Neural cell (in vitro differentiated cells): ENCODE measurements around the gene DNAJC18. TPM values are rescaled to one million over a fixed set of nuclear protein-coding genes. Genes with fewer than 3 reads are reported as not detected.

Source experiments
- H2AFZ ChIP-seq: fragments of 200-600, 300-800 bp; sonication (generic), shearing (Covaris generic); 2 replicates; pipeline ENCODE4 v1.6.0; 2014; ENCODE audit warnings: low read depth, mild to moderate bottlenecking, antibody characterized with exemption, low read length, moderate library complexity
- H3F3A ChIP-seq: fragments of 200-600 bp; shearing (Covaris generic); 2 replicates; pipeline ENCODE4 v1.6.1; 2016; ENCODE audit warnings: mild to moderate bottlenecking, moderate library complexity, mixed read lengths, antibody characterized with exemption, low read length; ENCODE audit not compliant: insufficient read depth, poor library complexity, severe bottlenecking
- H3K27ac ChIP-seq: fragments of 200-600, 300-800 bp; sonication (generic), shearing (Covaris generic); 2 replicates; pipeline ENCODE4 v1.5.1; 2014; ENCODE audit warnings: mild to moderate bottlenecking, low read length, moderate library complexity
- H3K27me3 ChIP-seq: fragments of 300-800, 200-600 bp; sonication (generic), shearing (Covaris generic); 2 replicates; pipeline ENCODE4 v1.6.0; 2014; ENCODE audit warnings: mild to moderate bottlenecking, low read depth, low read length, moderate library complexity; ENCODE audit not compliant: insufficient read depth
- H3K36me3 ChIP-seq: fragments of 300-800, 200-600 bp; sonication (generic), shearing (Covaris generic); 2 replicates; pipeline ENCODE4 v1.5.1; 2014; ENCODE audit warnings: mild to moderate bottlenecking, antibody characterized with exemption, low read length, moderate library complexity; ENCODE audit not compliant: insufficient read depth
- H3K4me2 ChIP-seq: fragments of 300-800, 200-600 bp; sonication (generic), shearing (Covaris generic); 2 replicates; pipeline ENCODE4 v1.6.0; 2014; ENCODE audit warnings: mild to moderate bottlenecking, low read length
- H3K4me3 ChIP-seq: fragments of 300-800, 200-600 bp; sonication (generic), shearing (Covaris generic); 2 replicates; pipeline ENCODE4 v1.5.1; 2014; ENCODE audit warnings: mild to moderate bottlenecking, low read length, moderate library complexity
- H3K79me2 ChIP-seq: fragments of 200-600 bp; shearing (Covaris generic); replicated peaks from 2 replicates; pipeline ENCODE4 v1.6.0; 2014; ENCODE audit warnings: mild to moderate bottlenecking, low read length, moderate library complexity; ENCODE audit not compliant: insufficient read depth
- H3K9ac ChIP-seq: fragments of 300-800, 200-600 bp; sonication (generic), shearing (Covaris generic); 2 replicates; pipeline ENCODE4 v1.6.1; 2016; ENCODE audit warnings: mild to moderate bottlenecking, low read length, mixed read lengths
- H3K9me2 ChIP-seq: fragments of 200-600 bp; shearing (Covaris generic); 2 replicates; pipeline ENCODE4 v1.6.1; 2016; ENCODE audit warnings: mild to moderate bottlenecking, low read length, mixed read lengths; ENCODE audit not compliant: insufficient read depth
- H3K9me3 ChIP-seq: fragments of 200-600, 300-800 bp; sonication (generic), shearing (Covaris generic); 2 replicates; pipeline ENCODE4 v1.6.1; 2016; ENCODE audit warnings: mild to moderate bottlenecking, mixed run types, low read length, moderate library complexity, mixed read lengths
- H4K20me1 ChIP-seq: fragments of 200-600 bp; shearing (Covaris generic); 2 replicates; pipeline ENCODE4 v1.6.1; 2016; ENCODE audit warnings: mild to moderate bottlenecking, mixed run types; ENCODE audit not compliant: insufficient read depth
- EP300 ChIP-seq: fragments of 450-650 bp; conservative IDR thresholded peaks from 2 replicates; pipeline ENCODE4 v1.6.1; 2014; ENCODE audit warnings: antibody characterized with exemption, mild to moderate bottlenecking, moderate library complexity; ENCODE audit not compliant: poor library complexity, severe bottlenecking
- EZH2 ChIP-seq: fragments of 200-600, 300-800 bp; shearing (Covaris generic), sonication (generic); IDR thresholded peaks from 2 replicates; pipeline ENCODE4 v1.6.1; 2014; ENCODE audit warnings: antibody characterized with exemption, low read length, borderline replicate concordance, mild to moderate bottlenecking; ENCODE audit not compliant: insufficient read depth, poor library complexity, severe bottlenecking
- MXI1 ChIP-seq: fragments of 450-650 bp; conservative IDR thresholded peaks from 2 replicates; pipeline ENCODE4 v1.6.1; 2014; ENCODE audit warnings: antibody characterized with exemption, mild to moderate bottlenecking; ENCODE audit not compliant: poor library complexity, severe bottlenecking
- POLR2AphosphoS5 ChIP-seq: IDR thresholded peaks from 2 replicates; pipeline ENCODE4 v1.6.1; 2012
- RAD21 ChIP-seq: fragments of 450-650 bp; conservative IDR thresholded peaks from 2 replicates; pipeline ENCODE4 v1.6.1; 2014; ENCODE audit warnings: antibody characterized with exemption, mild to moderate bottlenecking, moderate library complexity
- SMC3 ChIP-seq: fragments of 450-650 bp; conservative IDR thresholded peaks from 2 replicates; pipeline ENCODE4 v1.6.1; 2014; ENCODE audit warnings: antibody characterized with exemption, mild to moderate bottlenecking, moderate library complexity; ENCODE audit not compliant: poor library complexity
- TAF1 ChIP-seq: IDR thresholded peaks from 2 replicates; pipeline ENCODE4 v1.6.1; 2012; ENCODE audit warnings: low read depth
- polyA plus RNA-seq: library from polyadenylated mRNA; depleted of rRNA; stranded (reverse); fragments of >200 nt; gene quantifications from 2 replicates; pipeline ENCODE4 v1.2.3, GENCODE V29; 2014
- TF ChIP-seq, protein P1 (sequence below): IDR thresholded peaks from 2 replicates; pipeline ENCODE4 v1.6.1; 2012; ENCODE audit warnings: borderline replicate concordance
- TF ChIP-seq, protein P2 (sequence below): fragments of 450-650 bp; IDR thresholded peaks from 2 replicates; pipeline ENCODE4 v1.5.1; 2014; ENCODE audit warnings: antibody characterized with exemption, mild to moderate bottlenecking, moderate library complexity; ENCODE audit not compliant: poor library complexity, severe bottlenecking

The DNAJC18 gene
- polyA plus RNA-seq, 1 donor from 2014 or later, result 44.4 TPM

DNA sequence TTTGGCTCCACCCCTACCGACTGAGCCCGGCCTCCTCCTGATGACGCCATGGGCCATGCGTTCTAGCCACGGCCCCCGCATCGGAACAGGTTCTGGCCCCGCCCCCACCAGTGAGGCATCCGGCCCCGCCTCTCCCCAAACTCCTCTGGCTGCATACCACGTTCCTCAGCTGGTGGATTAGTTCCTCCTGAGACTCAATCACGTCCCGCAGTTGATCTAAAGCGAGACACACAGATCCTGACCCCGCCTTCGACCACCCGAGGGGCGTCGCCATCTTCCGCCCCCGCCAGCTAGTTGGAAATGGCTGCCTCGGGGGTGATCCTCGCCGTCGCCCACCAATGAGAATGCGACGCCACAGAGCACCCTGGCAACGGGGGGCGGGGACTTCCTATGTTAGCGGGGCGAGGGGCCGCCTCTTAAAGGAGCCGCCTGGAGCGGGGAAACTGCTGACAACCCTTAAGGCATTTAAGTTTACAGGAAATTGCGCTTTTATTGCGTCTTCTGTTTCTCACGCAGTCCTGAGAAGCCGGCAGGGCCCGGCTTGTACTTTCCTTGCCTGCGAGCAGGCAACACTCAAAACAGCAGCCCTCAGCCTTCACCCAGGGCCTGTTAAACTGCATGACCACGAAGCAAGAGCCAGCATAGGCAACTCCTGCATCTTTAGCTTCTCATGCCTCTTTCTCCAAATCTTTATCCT, 35.4 kb downstream of the DNAJC18 start, which contains the start of gene SPATA24:
TSS of gene SPATA24 (minus strand) at position 303 of the 697 bp plus-strand sequence. CDS start at position 274, 29 bp downstream.
- Histone ChIP-seq H3K9ac (peak within 1 kb of the TSS; percentile 80), H3K9me2 (no peaks in the 10 kb centered on the region), H3K4me3 (peak within 1 kb of the TSS; percentile 73), H2AFZ (peak within 1 kb of the TSS; percentile 80), H4K20me1 (no peaks in the 10 kb centered on the region), H3K79me2 (no peaks in the 10 kb centered on the region), H3K36me3 (no peaks in the 10 kb centered on the region), H3K9me3 (no peaks in the 10 kb centered on the region), H3K27me3 (no peaks in the 10 kb centered on the region), H3F3A (no peaks in the 10 kb centered on the region), H3K4me2 (peak within 1 kb of the TSS; percentile 96), H3K27ac (peak within 1 kb of the TSS; percentile 95)
- TF ChIP-seq EP300 (no peak), EZH2 (no peak), POLR2AphosphoS5 (peak; percentile 68), TAF1 (no peak), RAD21 (no peak), SMC3 (peak; percentile 38), MXI1 (peak; percentile 89)
- TF ChIP-seq, protein P1, sequence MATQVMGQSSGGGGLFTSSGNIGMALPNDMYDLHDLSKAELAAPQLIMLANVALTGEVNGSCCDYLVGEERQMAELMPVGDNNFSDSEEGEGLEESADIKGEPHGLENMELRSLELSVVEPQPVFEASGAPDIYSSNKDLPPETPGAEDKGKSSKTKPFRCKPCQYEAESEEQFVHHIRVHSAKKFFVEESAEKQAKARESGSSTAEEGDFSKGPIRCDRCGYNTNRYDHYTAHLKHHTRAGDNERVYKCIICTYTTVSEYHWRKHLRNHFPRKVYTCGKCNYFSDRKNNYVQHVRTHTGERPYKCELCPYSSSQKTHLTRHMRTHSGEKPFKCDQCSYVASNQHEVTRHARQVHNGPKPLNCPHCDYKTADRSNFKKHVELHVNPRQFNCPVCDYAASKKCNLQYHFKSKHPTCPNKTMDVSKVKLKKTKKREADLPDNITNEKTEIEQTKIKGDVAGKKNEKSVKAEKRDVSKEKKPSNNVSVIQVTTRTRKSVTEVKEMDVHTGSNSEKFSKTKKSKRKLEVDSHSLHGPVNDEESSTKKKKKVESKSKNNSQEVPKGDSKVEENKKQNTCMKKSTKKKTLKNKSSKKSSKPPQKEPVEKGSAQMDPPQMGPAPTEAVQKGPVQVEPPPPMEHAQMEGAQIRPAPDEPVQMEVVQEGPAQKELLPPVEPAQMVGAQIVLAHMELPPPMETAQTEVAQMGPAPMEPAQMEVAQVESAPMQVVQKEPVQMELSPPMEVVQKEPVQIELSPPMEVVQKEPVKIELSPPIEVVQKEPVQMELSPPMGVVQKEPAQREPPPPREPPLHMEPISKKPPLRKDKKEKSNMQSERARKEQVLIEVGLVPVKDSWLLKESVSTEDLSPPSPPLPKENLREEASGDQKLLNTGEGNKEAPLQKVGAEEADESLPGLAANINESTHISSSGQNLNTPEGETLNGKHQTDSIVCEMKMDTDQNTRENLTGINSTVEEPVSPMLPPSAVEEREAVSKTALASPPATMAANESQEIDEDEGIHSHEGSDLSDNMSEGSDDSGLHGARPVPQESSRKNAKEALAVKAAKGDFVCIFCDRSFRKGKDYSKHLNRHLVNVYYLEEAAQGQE, result no peak
- TF ChIP-seq, protein P2, sequence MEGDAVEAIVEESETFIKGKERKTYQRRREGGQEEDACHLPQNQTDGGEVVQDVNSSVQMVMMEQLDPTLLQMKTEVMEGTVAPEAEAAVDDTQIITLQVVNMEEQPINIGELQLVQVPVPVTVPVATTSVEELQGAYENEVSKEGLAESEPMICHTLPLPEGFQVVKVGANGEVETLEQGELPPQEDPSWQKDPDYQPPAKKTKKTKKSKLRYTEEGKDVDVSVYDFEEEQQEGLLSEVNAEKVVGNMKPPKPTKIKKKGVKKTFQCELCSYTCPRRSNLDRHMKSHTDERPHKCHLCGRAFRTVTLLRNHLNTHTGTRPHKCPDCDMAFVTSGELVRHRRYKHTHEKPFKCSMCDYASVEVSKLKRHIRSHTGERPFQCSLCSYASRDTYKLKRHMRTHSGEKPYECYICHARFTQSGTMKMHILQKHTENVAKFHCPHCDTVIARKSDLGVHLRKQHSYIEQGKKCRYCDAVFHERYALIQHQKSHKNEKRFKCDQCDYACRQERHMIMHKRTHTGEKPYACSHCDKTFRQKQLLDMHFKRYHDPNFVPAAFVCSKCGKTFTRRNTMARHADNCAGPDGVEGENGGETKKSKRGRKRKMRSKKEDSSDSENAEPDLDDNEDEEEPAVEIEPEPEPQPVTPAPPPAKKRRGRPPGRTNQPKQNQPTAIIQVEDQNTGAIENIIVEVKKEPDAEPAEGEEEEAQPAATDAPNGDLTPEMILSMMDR, result no peak

DNA sequence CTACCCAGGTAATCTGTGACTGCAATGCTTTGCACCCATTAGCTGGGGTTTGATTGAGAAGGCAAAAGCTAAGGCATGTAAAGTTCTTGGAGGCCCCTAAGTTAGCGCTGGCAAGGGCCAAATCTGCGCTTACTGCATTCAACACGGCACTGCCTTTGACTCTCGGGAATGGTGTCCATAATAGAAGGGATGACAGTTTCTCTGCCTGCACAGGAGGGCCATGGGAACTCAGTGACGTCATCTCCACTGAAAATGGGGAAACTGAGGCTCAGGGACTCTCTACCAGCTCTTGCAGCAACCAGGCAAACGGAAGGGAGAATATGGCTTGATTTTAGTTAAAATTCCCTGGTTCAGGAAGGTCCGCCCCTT, 35.9 kb downstream of the DNAJC18 start:
- Histone ChIP-seq H3F3A (no peaks in the 10 kb centered on the region), H3K9me3 (no peaks in the 10 kb centered on the region), H3K27me3 (no peaks in the 10 kb centered on the region), H3K4me2 (peak overlapping the region; percentile 90), H3K36me3 (no peaks in the 10 kb centered on the region), H3K9ac (peak overlapping the region; percentile 80), H3K27ac (peak overlapping the region; percentile 95), H3K79me2 (no peaks in the 10 kb centered on the region), H2AFZ (peak overlapping the region; percentile 35), H3K9me2 (no peaks in the 10 kb centered on the region), H3K4me3 (peak overlapping the region; percentile 73), H4K20me1 (no peaks in the 10 kb centered on the region)
- TF ChIP-seq, protein P1, result peak; percentile 3
- TF ChIP-seq POLR2AphosphoS5, result no peak
